SU-DHL-6 (cell line): Measurements from ENCODE around the gene ANKS1B.

Source experiments
- H2AFZ ChIP-seq: fragments of 200-600 bp; sonication (generic); 2 replicates; pipeline ENCODE4 v1.6.1; 2014; ENCODE audit warnings: low read depth, mild to moderate bottlenecking, moderate library complexity, mixed read lengths, antibody characterized with exemption, low read length; ENCODE audit not compliant: severe bottlenecking
- H3F3A ChIP-seq: fragments of 200-600 bp; shearing (Covaris generic); 2 replicates; pipeline ENCODE4 v1.6.0; 2016; ENCODE audit warnings: antibody characterized with exemption, mild to moderate bottlenecking; ENCODE audit not compliant: insufficient read depth
- H3K27ac ChIP-seq: fragments of 200-600 bp; sonication (generic); 2 replicates; pipeline ENCODE4 v1.5.1; 2016; ENCODE audit warnings: low read depth, mild to moderate bottlenecking, low read length, moderate library complexity, mixed read lengths
- H3K27me3 ChIP-seq: fragments of 200-600 bp; sonication (generic), shearing (Covaris generic); 2 replicates; pipeline ENCODE4 v1.6.0; 2014; ENCODE audit warnings: mild to moderate bottlenecking, low read length
- H3K36me3 ChIP-seq: fragments of 200-600 bp; sonication (generic); 2 replicates; pipeline ENCODE4 v1.6.1; 2014; ENCODE audit warnings: mild to moderate bottlenecking, low read length, mixed read lengths
- H3K4me2 ChIP-seq: fragments of 300-600, 200-600 bp; shearing (Covaris generic), sonication (generic); 2 replicates; pipeline ENCODE4 v1.6.0; 2014; ENCODE audit warnings: low read length, low read depth, mild to moderate bottlenecking; ENCODE audit not compliant: poor library complexity, severe bottlenecking
- H3K4me3 ChIP-seq: fragments of 200-600 bp; sonication (generic); 2 replicates; pipeline ENCODE4 v1.5.1; 2014; ENCODE audit warnings: antibody characterized with exemption, low read length, mild to moderate bottlenecking, mixed read lengths; ENCODE audit not compliant: insufficient read depth, poor library complexity, severe bottlenecking
- H3K79me2 ChIP-seq: fragments of 200-600 bp; sonication (generic); 2 replicates; pipeline ENCODE4 v1.6.1; 2014; ENCODE audit warnings: mild to moderate bottlenecking, low read length, moderate library complexity; ENCODE audit not compliant: insufficient read depth
- H3K9ac ChIP-seq: fragments of 200-600 bp; sonication (generic); 2 replicates; pipeline ENCODE4 v1.7.0; 2014; ENCODE audit warnings: mild to moderate bottlenecking, low read length
- H3K9me2 ChIP-seq: fragments of 200-600 bp; sonication (generic); replicated peaks from 2 replicates; pipeline ENCODE4 v1.6.1; 2014; ENCODE audit warnings: low read length; ENCODE audit not compliant: insufficient read depth
- H3K9me3 ChIP-seq: fragments of 200-600 bp; sonication (generic); 2 replicates; pipeline ENCODE4 v1.6.1; 2014; ENCODE audit warnings: low read length, mixed read lengths; ENCODE audit not compliant: insufficient read depth
- H4K20me1 ChIP-seq: fragments of 200-600 bp; sonication (generic); 2 replicates; pipeline ENCODE4 v1.6.1; 2014; ENCODE audit warnings: low read depth, mild to moderate bottlenecking, antibody characterized with exemption, low read length, moderate library complexity, mixed read lengths
- CTCF ChIP-seq: fragments of 200-600 bp; sonication (generic); IDR thresholded peaks from one replicate; pipeline ENCODE4 v1.5.1; 2017; ENCODE audit warnings: antibody characterized with exemption, mild to moderate bottlenecking, low read length, moderate library complexity; ENCODE audit not compliant: insufficient read depth, poor library complexity, severe bottlenecking
- EZH2phosphoT487 ChIP-seq: fragments of 200-600 bp; sonication (generic), shearing (Covaris generic); conservative IDR thresholded peaks from 2 replicates; pipeline ENCODE4 v1.6.1; 2018; ENCODE audit warnings: mild to moderate bottlenecking, antibody characterized with exemption, low read length, moderate library complexity, mixed read lengths

The ANKS1B gene

GRCh38 chr12:99906786-99907579 lies 77.8 kb downstream of the ANKS1B start:
- Histone ChIP-seq H4K20me1 (no peaks in the 10 kb centered on the region), H3K79me2 (no peaks in the 10 kb centered on the region), H3F3A (no peaks in the 10 kb centered on the region), H3K27ac (no peak overlapping the region), H2AFZ (no peak overlapping the region), H3K9ac (no peak overlapping the region), H3K27me3 (no peaks in the 10 kb centered on the region), H3K4me3 (no peak overlapping the region), H3K9me2 (no peaks in the 10 kb centered on the region), H3K9me3 (no peaks in the 10 kb centered on the region), H3K36me3 (no peaks in the 10 kb centered on the region), H3K4me2 (no peak overlapping the region)
- no peak for TF ChIP-seq EZH2phosphoT487
- no peak for TF ChIP-seq CTCF

GRCh38 chr12:99901181-99901580 lies 83.6 kb downstream of the ANKS1B start:
- no peaks in the 10 kb centered on the region for H3K9me2 ChIP-seq
- no peak overlapping the region for H3K9ac ChIP-seq
- TF ChIP-seq EZH2phosphoT487 (no peak), CTCF (no peak)
- no peaks in the 10 kb centered on the region for H3K36me3 ChIP-seq
- no peaks in the 10 kb centered on the region for H3K9me3 ChIP-seq
- H3K4me2 ChIP-seq: no peak overlapping the region
- H3F3A ChIP-seq: no peaks in the 10 kb centered on the region
- H4K20me1 ChIP-seq: no peaks in the 10 kb centered on the region
- no peaks in the 10 kb centered on the region for H3K27me3 ChIP-seq
- no peak overlapping the region for H3K27ac ChIP-seq
- H3K4me3 ChIP-seq: no peak overlapping the region
- no peak overlapping the region for H2AFZ ChIP-seq
- no peaks in the 10 kb centered on the region for H3K79me2 ChIP-seq

- TF ChIP-seq CTCF (no peak), EZH2phosphoT487 (no peak)
- Histone ChIP-seq H3K27ac (no peak overlapping the region), H3K79me2 (no peaks in the 10 kb centered on the region), H3K9ac (no peak overlapping the region), H2AFZ (no peak overlapping the region), H3K27me3 (no peaks in the 10 kb centered on the region), H3F3A (no peaks in the 10 kb centered on the region), H3K9me2 (no peaks in the 10 kb centered on the region), H4K20me1 (no peaks in the 10 kb centered on the region), H3K4me3 (no peak overlapping the region), H3K4me2 (no peak overlapping the region), H3K9me3 (no peaks in the 10 kb centered on the region), H3K36me3 (no peaks in the 10 kb centered on the region)
Observed at GRCh38 chr12:99898645-99899044, 86.1 kb downstream of the ANKS1B start.
